Measurements from ENCODE around the gene ACTR3. TPM values are rescaled to one million over a fixed set of nuclear protein-coding genes. Genes with fewer than 3 reads are reported as not detected.
A peak's percentile ranks its signal among the peaks of the same experiment; 100 is the strongest.
"Not testable (repeated sequence)": the region's sequence is repeated elsewhere in the genome, so short reads cannot be mapped to it uniquely, and the experiment has no call there.

ACTR3 gene
- polyA plus RNA-seq, 5 donors, result 128 to 174 (median 153) TPM

- no peak for DNase-seq
These were observed 8.2 kb downstream of the ACTR3 start for GRCh38 chr2:113898081-113898480.

DNA sequence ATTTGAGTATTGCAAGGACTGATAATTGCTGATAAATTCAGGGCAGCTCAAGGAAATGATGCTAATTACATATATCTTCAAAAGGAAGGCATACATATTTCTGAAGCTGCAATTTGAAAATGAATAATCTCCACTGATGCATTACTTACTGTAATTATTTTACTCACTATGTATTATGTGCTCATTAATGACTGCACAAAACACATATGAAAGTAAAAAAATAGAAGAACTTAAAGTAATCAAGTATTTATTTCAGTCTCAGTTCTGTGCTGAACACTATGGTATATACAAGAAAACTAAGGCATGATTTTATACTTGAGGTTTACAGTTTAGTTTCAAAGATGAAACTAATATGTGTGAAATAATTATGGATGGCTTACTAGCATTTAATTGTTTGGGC is 9.3 kb downstream of the ACTR3 start:
- DNase-seq, result no peak

DNA sequence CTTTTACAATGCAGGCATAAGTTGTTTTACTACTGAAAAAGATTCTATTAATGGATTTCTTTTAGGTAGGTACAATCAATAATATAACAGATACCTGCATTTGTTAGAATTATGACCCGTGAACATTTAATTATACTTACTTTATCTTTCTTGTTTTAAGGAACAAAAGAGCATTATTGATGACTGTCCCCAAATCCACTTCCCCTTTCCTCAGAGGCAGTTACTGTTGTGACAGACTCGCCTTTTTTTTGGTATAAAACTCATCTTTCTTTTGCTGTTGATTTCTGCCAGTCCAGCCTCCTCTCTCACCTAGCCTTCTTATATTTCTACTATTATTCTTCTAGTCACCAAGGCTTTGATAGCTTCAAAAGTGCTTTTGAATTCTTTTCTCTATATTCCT is 12.1 kb downstream of the ACTR3 start:
- DNase-seq, result no peak

DNA sequence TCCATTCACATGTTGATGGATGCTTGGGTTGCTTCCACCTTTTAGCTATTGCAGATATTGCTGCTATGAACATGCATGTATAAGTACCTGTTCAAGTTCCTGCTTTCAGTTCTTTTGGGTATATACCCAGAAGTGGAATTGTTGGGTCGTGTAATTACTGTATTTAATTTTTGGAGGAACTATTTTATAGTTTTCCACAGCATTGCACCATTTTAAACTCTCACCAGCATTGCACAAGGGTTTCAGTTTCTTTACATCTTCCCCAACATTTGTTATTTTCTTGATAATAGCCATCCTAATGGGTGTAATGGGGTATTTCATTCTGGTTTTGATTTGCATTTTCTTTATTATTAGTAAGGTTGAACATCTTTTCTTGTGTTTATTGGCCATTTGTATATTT is 16.0 kb downstream of the ACTR3 start:
- DNase-seq, result no peak

DNA sequence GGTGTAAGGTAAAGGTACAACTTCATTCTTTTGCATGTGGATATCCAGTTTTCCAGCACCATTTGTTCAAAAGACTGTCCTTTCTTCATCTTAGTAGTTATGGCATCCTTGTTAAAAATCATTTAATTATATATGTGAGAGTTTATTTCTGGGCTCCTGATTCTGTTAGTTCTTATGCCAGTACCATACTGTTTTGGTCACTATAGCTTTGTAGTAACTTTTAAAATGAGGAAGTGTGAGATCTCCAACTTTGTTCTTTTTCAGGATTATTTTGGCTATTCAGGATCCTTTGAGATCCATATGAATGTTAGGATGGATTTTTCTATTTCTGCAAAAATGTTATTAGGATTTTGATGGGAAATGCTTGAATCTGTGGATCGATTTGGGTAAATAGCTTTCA is 16.8 kb downstream of the ACTR3 start:
- DNase-seq, result no peak

GRCh38 chr2:113907297-113907696 is 17.4 kb downstream of the ACTR3 start:
- DNase-seq, result no peak

- DNase-seq, result no peak
These were observed 20.3 kb downstream of the ACTR3 start for GRCh38 chr2:113910110-113910717.

DNA sequence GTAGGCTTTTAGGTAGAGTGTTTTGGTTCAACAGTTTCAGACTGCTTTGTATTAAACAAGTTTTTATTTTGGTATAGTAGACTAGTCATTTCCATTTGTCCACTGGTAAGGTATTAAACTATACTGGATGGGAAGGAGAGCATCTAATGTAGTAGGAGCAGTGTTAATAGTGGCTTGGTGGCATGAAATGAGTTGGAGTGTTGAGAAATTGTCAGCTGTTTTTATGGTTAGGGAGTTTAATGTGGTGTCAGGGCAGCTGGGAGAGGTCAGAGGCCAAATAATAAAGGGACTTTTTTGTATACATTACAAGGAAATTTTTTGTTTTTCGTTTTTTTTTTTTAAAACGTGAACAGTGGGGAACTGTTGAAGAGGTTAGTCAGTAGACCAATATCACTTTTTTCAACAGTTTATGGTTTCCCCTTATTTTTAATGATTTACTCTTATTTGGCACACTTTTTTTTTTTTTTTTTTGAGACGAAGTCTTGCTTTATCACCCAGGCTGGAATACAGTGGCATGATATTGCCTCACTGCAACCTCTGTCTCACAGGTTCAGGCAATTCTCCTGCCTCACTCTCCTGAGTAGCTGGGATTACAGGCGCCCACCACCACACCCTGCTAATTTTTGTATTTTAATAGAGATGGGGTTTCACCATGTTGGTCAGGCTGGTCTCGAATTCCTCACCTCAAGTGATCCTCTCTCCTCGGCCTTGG is 21.2 kb downstream of the ACTR3 start:
- peak; percentile 23 to 30 for DNase-seq

GRCh38 chr2:113915082-113915819 is 25.4 kb downstream of the ACTR3 start:
- no peak for DNase-seq

- DNase-seq, result no peak
These were observed 28.3 kb downstream of the ACTR3 start for GRCh38 chr2:113918229-113918628.

GRCh38 chr2:113920996-113921395 is 31.1 kb downstream of the ACTR3 start:
- no peak for DNase-seq

DNA sequence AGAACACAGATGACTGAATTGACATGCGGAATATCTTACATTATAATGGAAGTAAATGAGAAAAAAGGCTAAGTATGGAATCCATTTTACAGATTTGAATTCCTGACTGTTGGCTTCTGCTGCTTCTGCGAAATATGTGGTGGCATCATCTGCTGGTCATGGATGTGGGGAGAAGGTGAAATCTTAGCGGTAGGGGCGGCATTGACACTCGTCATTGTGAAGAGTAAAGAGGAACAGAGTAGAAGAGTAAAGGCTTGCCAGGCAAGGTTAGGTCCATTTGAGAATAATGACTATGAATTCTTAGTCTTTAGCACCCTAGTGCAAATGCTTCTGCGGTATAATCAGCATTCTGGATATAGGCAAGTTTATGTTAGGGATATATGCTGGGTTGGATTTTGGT is 32.4 kb downstream of the ACTR3 start:
- no peak for DNase-seq

DNA sequence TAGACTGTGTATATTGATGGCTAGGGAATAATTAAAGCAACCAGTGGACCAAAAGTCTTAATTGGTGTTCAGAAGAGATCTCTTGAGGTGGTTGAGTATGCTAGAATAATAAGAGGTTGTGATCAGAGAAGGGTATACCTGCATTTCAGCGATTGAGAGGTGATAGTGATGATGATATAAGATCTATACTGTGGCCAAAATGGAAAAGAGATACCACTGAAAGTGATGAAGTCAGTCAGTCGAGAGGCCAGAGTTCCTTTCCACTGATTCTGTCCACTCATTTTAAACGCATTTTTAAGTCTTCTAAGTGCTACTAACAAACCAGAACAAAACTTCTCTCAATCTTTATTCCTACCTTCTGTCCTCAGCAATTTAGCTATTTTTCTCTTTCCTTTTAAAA is 32.9 kb downstream of the ACTR3 start:
- no peak for DNase-seq

DNA sequence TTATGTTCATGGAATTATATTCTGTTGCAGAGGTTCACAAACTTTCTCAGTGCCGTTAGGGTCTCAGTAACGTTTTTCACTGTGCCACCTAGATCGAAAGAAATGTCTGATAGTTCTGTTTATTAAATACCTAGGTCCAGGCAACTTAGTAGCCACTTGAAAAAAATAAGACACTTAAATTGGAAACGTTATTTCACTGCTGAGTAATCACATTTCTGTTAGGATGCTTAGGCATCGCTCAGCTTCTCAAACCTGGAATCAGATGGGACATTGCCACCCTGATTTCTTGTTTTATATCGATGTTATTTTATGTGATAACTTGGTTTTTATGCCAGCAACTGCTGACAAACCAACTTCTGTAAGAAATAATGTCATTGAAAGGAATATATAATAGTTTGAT is 36.0 kb downstream of the ACTR3 start:
- no peak for DNase-seq

- DNase-seq, result no peak
These were observed 36.4 kb downstream of the ACTR3 start for GRCh38 chr2:113926314-113926713.

DNA sequence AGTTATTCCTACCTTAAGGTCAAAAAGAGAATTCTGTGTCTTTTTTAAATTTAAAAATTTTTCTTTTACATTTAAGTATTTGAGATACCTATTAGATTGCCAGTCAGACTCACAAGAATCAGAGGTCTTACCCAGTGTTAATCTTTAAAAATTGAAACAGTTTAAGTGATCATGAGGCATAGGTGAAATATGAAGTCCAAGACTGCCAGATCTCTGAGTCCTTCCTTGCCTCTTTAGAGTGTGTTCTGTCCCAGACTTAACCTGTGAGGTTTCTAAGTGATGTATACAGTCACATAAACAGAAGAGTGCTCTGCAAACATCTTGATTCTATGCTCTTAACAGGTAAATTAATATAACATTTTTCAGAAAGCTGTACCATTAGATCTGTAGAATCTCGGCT is 40.6 kb downstream of the ACTR3 start:
- no peak for DNase-seq

DNA sequence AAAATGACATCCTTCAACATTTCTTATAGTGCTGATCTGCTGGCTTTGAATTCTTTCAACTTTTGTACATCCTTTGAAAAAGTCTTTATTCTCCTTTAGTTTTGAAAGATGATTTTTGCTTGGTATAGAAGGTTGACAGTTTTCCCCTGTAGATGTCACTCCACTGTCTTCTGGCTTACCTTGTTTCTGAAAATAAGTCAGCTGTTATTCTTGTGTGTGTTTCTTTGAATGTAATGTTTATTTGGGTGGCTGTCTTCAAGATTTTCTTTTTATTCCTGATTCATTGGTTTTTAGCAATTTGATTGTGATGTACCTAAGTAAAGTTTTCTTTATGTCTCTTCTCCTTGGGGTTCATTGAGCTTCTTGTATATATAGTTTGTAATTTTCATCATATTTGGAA is 47.6 kb downstream of the ACTR3 start:
- no peak for DNase-seq

DNA sequence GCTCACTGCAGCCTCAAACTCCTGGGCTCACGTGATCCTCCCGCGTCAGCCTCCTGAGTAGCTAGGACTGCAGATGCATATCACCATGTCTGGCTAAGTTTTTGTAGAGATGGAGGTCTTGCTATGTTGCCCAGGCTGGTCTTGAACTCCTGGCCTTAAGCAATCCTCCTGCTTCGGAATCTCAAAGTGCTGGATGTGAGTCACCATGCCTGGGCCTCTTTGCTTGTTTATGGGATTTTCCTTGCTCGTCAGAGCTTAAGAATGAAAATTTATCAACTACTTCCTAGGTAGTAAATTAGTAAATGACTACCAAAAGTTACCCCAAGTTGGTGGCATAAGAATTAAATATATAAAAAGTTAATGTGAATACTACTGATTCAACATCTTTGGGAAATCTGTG is 51.0 kb downstream of the ACTR3 start:
- no peak for DNase-seq

DNA sequence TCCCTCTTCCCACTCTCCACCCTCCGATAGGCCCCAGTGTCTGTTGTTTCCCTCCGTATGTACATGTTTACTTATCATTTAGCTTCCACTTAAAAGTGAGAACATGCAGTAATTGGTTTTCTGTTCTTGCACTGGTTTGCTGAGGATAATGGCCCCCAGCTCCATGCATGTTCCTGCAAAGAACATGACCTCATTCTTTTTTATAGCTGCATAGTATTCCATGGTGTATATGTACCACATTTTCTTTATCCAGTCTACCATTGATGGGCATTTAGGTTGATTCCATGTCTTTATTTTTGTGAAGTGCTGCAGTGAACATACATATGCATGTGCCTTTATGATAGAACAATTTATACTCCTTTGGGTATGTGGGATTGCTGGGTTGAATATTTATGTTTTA is 55.9 kb downstream of the ACTR3 start:
- DNase-seq, result not testable (repeated sequence)

- not testable (repeated sequence) for DNase-seq
These were observed 61.0 kb downstream of the ACTR3 start for GRCh38 chr2:113950906-113951305.

- DNase-seq, result no peak
These were observed 71.1 kb downstream of the ACTR3 start for GRCh38 chr2:113961000-113961399.

- DNase-seq, result no peak
These were observed 73.0 kb downstream of the ACTR3 start for GRCh38 chr2:113962692-113963480.
